Stimulated activated CD8-positive, alpha-beta memory T cell treated with anti-CD3 and anti-CD28 coated beads, Interleukin-15, amount 100 ng/mL, for 4 hours (primary cell): Measurements from ENCODE around the gene HSD17B11.
"Not testable (repeated sequence)": the region's sequence is repeated elsewhere in the genome, so short reads cannot be mapped to it uniquely, and the experiment has no call there.

Experiments
- DNase-seq, 2 donors: peaks; one replicate each; pipeline ENCODE4 v3.0.0-alpha.2; 2020; ENCODE audit warnings: low read depth in 2 of 2

Gene HSD17B11

DNA sequence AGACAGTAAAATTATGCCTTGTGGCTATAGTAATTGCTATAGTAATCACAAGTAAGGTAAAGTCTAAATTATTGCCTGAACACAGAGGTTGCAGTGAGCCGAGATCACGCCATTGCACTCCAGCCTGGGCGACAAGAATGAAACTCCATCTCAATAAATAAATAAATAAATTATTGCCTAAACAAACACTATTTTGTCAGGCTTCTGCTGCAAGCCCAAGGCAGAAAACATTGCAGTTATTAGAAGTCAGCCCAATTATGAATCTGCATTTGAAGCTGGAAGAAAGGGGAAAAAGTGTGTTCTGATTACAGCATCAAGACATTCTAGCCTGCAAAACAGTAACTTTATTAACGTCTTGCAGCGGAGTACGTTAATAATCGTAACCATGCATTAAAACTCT is 85.4 kb downstream of the HSD17B11 start:
- DNase-seq, result no peak

DNA sequence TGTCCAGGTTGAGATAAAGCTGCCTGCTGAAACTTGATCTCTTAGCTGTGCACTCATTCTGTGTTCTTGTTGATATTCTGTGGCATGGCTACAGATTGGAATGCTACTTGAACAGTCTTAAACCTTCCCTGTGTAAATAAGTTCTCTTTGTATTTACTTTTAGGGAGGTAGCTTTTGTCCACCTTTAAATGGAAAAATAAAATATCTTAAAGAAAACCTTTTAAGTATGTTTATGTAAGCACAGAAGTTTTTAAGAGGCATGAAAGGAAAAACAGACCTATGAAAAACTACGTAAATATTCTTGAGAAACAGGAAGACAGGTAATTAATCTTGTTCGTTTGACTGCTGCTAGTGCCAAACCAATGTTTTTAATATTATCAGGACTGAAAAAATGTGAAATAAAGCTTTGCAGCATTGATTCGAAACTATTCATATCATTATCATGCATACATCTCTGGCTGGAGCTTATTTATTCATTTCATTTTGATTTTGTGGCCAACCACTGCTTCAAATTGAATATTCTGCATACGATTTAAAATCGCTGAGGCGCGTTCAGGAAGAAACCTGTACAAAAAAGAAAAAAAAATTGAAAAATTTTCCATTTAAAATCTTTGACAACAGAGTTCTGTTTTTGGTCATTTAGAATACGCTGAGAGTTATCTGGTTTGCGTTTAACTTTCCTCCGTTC is 86.1 kb downstream of the HSD17B11 start:
- DNase-seq, result no peak

DNA sequence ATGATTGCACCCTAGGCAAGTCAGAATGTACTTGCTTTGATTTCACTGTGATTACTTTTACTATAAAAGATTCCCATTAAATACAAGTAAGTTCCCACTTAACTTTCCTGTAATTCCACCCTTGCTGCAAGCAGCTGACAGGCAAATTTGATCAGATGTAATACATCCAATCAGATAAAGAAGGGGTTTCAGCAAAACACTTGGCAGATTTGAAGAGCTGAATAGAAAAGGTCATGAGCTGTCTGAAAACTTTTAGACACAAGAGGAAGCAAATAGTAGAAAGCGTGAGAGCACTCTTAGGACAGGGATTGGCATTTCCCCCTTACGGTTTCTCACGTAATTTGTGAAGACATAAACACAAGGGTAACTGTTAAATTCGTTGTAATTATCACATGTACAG is 91.1 kb downstream of the HSD17B11 start:
- DNase-seq, result no peak

GRCh38 chr4:87298362-87298761 is 92.6 kb downstream of the HSD17B11 start:
- no peak for DNase-seq

GRCh38 chr4:87294911-87295310 is 96.1 kb downstream of the HSD17B11 start:
- not testable (repeated sequence) for DNase-seq

GRCh38 chr4:87293889-87294288 is 97.1 kb downstream of the HSD17B11 start:
- DNase-seq, result not testable (repeated sequence)

- DNase-seq, result no peak
Observed at GRCh38 chr4:87286970-87287369, 104.0 kb downstream of the HSD17B11 start.
